ENCODE results near the gene AOC3. TPM values are rescaled to one million over a fixed set of nuclear protein-coding genes. Genes with fewer than 3 reads are reported as not detected.
A peak's percentile ranks its signal among the peaks of the same experiment; 100 is the strongest.

Gene AOC3
- total and polyA plus RNA-seq, 2 of the 13 experiments (the other 11 are each of a cell fraction or from before 2014, with no cell fraction given) = 8.7 to 51.7 TPM

DNA sequence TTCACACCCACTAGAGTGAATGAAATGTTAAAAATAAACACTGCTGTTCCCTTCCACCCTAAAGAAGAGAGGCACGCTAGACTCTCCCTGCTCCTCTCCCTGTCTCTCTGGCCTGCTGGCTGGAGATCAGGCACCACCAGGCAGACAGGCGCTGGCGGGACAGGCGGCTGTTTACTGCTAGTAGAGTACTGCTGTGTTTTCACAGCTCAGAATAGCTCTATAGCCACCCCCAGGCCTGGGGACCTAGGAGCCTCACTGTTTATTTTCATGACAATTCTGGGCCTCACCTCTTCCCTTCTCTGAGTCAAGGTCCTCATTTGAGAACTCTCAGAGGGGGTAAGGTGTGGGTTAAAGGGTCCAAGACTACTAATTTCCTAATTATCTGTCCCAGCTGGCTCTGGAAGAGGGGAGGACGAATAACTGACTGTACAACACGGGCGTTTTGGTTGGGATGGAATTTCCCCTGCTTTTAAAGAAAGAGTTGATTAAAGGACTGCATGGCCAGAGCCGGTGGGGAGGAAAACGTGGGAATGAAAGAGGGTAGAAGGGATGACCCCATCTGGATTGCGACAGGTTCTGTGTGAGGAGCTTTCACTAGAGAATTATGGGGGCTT lies 40.6 kb downstream of the AOC3 start (continued):
- TF ChIP-seq MYNN (CRISPR knock-in tag; IDR thresholded peaks at IDR 0.05; ENCODE audit: low read depth) = no peak
- no peak; the same call in 1 of the 2 replicates for TF ChIP-seq FOSL2 (CRISPR knock-in tag; IDR thresholded peaks at IDR 0.05)
- no peak for TF ChIP-seq ZNF839 (CRISPR knock-in tag; IDR thresholded peaks at IDR 0.05; ENCODE audit: borderline replicate concordance)
- TF ChIP-seq KDM5A (IDR thresholded peaks at IDR 0.05; ENCODE audit: borderline replicate concordance, low read length) = no peak
- no peak; the same call in 1 of the 2 replicates for TF ChIP-seq ZNF891 (CRISPR knock-in tag; IDR thresholded peaks at IDR 0.05)
- TF ChIP-seq FIP1L1 (IDR thresholded peaks at IDR 0.05; ENCODE audit: borderline replicate concordance, insufficient read depth, low read depth, low read length) = no peak
- TF ChIP-seq CHD4 (IDR thresholded peaks at IDR 0.05; ENCODE audit: borderline replicate concordance, low read length) = no peak
- no peak for TF ChIP-seq ZNF496 (CRISPR knock-in tag; IDR thresholded peaks at IDR 0.05; ENCODE audit: insufficient replicate concordance)
- TF ChIP-seq, protein P1, sequence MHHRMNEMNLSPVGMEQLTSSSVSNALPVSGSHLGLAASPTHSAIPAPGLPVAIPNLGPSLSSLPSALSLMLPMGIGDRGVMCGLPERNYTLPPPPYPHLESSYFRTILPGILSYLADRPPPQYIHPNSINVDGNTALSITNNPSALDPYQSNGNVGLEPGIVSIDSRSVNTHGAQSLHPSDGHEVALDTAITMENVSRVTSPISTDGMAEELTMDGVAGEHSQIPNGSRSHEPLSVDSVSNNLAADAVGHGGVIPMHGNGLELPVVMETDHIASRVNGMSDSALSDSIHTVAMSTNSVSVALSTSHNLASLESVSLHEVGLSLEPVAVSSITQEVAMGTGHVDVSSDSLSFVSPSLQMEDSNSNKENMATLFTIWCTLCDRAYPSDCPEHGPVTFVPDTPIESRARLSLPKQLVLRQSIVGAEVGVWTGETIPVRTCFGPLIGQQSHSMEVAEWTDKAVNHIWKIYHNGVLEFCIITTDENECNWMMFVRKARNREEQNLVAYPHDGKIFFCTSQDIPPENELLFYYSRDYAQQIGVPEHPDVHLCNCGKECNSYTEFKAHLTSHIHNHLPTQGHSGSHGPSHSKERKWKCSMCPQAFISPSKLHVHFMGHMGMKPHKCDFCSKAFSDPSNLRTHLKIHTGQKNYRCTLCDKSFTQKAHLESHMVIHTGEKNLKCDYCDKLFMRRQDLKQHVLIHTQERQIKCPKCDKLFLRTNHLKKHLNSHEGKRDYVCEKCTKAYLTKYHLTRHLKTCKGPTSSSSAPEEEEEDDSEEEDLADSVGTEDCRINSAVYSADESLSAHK (CRISPR knock-in tag; IDR thresholded peaks at IDR 0.05; ENCODE audit: borderline replicate concordance) = no peak
- TF ChIP-seq ETV6 (CRISPR knock-in tag; conservative IDR thresholded peaks at IDR 0.05) = no peak
- no peak for TF ChIP-seq ZSCAN5A (CRISPR knock-in tag; IDR thresholded peaks at IDR 0.05; ENCODE audit: borderline replicate concordance)
- no peak for TF ChIP-seq SNAPC4 (CRISPR knock-in tag; IDR thresholded peaks at IDR 0.05)
- TF ChIP-seq TEF (CRISPR knock-in tag; IDR thresholded peaks at IDR 0.05) = no peak
- no peak for TF ChIP-seq TRIM24 (CRISPR knock-in tag; IDR thresholded peaks at IDR 0.05)
- no peak for TF ChIP-seq HMG20B (CRISPR knock-in tag; conservative IDR thresholded peaks at IDR 0.05)
- peak; percentile 27; the same call in 1 of the 2 replicates for TF ChIP-seq DMAP1 (CRISPR knock-in tag; IDR thresholded peaks at IDR 0.05)
- no peak for TF ChIP-seq ATM (IDR thresholded peaks at IDR 0.05; ENCODE audit: borderline replicate concordance)
- no peak for TF ChIP-seq NAIF1 (CRISPR knock-in tag; IDR thresholded peaks at IDR 0.05; ENCODE audit: borderline replicate concordance)

All from HepG2 (cell line).